Activated CD4-positive, alpha-beta T cell treated with anti-CD3 and anti-CD28 coated beads, Interleukin-2, amount 10 ng/mL, durations not matched to agents 7 days and 5 days (primary cell): Measurements from ENCODE around the gene PRPF6. TPM values are rescaled to one million over a fixed set of nuclear protein-coding genes. Genes with fewer than 3 reads are reported as not detected.
"Not testable (repeated sequence)": the region's sequence is repeated elsewhere in the genome, so short reads cannot be mapped to it uniquely, and the experiment has no call there.

Experiments used
- CTCF ChIA-PET: fragments of 350-600 bp; sonication (Branson Sonifier 250); formaldehyde crosslinking; loops from one replicate; lab custom pipeline; 2021; ENCODE audit warnings: antibody characterized with exemption; lab: Charles Lee
- POLR2A ChIA-PET: fragments of 350-600 bp; sonication (Branson Sonifier 250); formaldehyde crosslinking; loops from one replicate; lab custom pipeline; 2021; ENCODE audit warnings: antibody characterized with exemption; lab: Charles Lee
- DNase-seq: peaks from one replicate; pipeline ENCODE4 v3.0.0-alpha.2; 2020
- H3K27ac Mint-ChIP-seq: one replicate; pipeline ENCODE4 v1.8.0; 2021; ENCODE audit warnings: mild to moderate bottlenecking, moderate library complexity, mixed read lengths
- H3K27me3 Mint-ChIP-seq: one replicate; pipeline ENCODE4 v1.8.0; 2021; ENCODE audit warnings: mixed read lengths
- H3K36me3 Mint-ChIP-seq: one replicate; pipeline ENCODE4 v1.8.0; 2021; ENCODE audit warnings: low read depth, mixed read lengths
- H3K4me1 Mint-ChIP-seq: one replicate; pipeline ENCODE4 v1.8.0; 2021; ENCODE audit warnings: mixed read lengths
- H3K4me3 Mint-ChIP-seq: one replicate; pipeline ENCODE4 v1.8.0; 2021; ENCODE audit warnings: mild to moderate bottlenecking, moderate library complexity, mixed read lengths
- H3K9me3 Mint-ChIP-seq: one replicate; pipeline ENCODE4 v1.8.0; 2021; ENCODE audit warnings: mixed read lengths
- total RNA-seq, 2 experiments: library from RNA; stranded (reverse); gene quantifications; one replicate each; pipeline ENCODE4 v1.2.3, GENCODE V29; 2021

PRPF6 gene
- total RNA-seq, 2 experiments from 2014 or later = 67.1 to 70.8 TPM

DNA sequence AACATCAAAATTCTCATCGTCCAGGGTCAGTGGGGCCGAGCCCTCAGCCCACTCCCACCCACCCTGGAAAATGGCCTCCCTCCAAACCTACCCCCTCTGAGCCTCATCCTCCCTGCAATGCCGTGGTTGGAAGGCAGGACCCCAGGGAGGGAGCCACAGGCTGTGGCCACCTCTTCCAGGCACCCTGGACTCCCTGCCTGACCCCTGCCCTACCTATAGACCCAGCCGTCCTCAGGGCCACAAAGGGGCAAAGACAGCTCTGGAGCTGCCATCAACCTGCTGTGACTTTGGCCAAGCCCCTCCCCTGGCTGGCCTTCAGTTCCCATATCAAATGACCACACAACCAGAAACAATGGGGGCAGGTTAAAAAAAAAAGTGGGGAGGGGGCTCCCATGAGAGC lies 22.5 kb upstream of the PRPF6 start:
- Mint-ChIP-seq H3K4me1 (peaks cover 33% of the 10 kb centered on the region), H3K9me3 (no peaks in the 10 kb centered on the region), H3K4me3 (no peak overlapping the region), H3K27me3 (no peaks in the 10 kb centered on the region), H3K27ac (peak overlapping the region; percentile 76), H3K36me3 (peaks cover 8% of the 10 kb centered on the region)
- ChIA-PET CTCF (interaction anchor here (0.6 kb wide), 1 partner anchor 80 kb away, joined by 3 read pairs; no protein-coding TSS in a partner anchor), POLR2A (no interaction called here)
- DNase-seq = no peak

GRCh38 chr20:63958964-63959698 lies 21.8 kb upstream of the PRPF6 start:
- Mint-ChIP-seq H3K36me3 (peaks cover 7% of the 10 kb centered on the region), H3K27me3 (no peaks in the 10 kb centered on the region), H3K27ac (no peak overlapping the region), H3K4me3 (no peak overlapping the region), H3K9me3 (no peaks in the 10 kb centered on the region), H3K4me1 (peaks cover 27% of the 10 kb centered on the region)
- ChIA-PET CTCF (interaction anchor here (0.6 kb wide), 1 partner anchor 80 kb away, joined by 3 read pairs; no protein-coding TSS in a partner anchor), POLR2A (no interaction called here)
- DNase-seq = no peak

GRCh38 chr20:63959699-63960075 lies 21.2 kb upstream of the PRPF6 start:
- H3K36me3 Mint-ChIP-seq = peaks cover 5% of the 10 kb centered on the region
- ChIA-PET POLR2A (no interaction called here), CTCF (no interaction called here)
- DNase-seq = no peak
- no peaks in the 10 kb centered on the region for H3K27me3 Mint-ChIP-seq
- H3K4me1 Mint-ChIP-seq = peaks cover 21% of the 10 kb centered on the region
- no peaks in the 10 kb centered on the region for H3K9me3 Mint-ChIP-seq
- no peak overlapping the region for H3K4me3 Mint-ChIP-seq
- H3K27ac Mint-ChIP-seq = peak overlapping the region; percentile 13

- H3K9me3 Mint-ChIP-seq, H3K27ac Mint-ChIP-seq, POLR2A ChIA-PET, H3K4me3 Mint-ChIP-seq, CTCF ChIA-PET, H3K27me3 Mint-ChIP-seq, DNase-seq, H3K36me3 Mint-ChIP-seq: not testable (repeated sequence)
- peaks cover 15% of the 10 kb centered on the region for H3K4me1 Mint-ChIP-seq
Observed at GRCh38 chr20:63960654-63961621, 20.0 kb upstream of the PRPF6 start.

DNA sequence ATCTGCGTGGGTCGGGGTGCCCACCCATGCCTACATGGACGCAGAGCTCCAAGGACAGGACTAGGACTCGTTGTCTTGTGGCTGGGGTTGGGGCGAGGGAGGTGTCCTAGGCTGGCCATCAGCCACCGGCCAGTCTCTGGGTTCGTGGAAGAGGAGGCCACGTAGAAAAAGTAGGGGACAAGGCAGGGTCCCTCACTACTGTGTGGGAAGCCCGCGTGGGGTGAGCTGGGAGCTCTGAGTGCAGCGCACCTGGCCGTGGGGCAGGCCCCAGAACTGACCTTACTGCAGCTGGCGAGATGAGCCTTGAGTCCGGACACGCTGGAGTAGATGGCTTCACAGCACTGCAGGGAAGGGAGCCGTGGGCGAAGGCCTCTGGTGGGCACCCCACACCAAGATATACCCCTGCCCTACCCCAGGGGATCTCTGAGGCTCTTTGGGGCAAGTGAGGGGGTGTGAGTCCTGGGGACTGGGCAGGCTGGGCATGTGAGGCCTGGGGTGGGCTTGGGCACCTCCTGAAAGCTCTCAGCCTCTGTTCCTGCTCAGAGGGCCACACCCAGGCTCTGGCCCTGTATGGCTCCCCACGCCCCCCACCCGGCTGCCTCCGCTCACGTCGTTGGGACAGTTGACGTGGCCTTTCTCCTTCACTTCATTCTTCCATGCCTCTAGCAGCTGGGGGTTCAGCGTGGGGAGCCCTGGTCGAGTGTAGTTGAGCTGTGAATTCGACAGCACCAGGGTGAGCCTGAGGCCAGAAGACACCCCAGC lies 19.1 kb upstream of the PRPF6 start:
- CTCF ChIA-PET = interaction anchor here (0.8 kb wide), 1 partner anchor 12 kb away, joined by 3 read pairs; no protein-coding TSS in a partner anchor
- H3K27ac Mint-ChIP-seq = no peak overlapping the region
- no peak for DNase-seq
- no peak overlapping the region for H3K4me3 Mint-ChIP-seq
- peaks cover 15% of the 10 kb centered on the region for H3K4me1 Mint-ChIP-seq
- peaks cover 6% of the 10 kb centered on the region for H3K36me3 Mint-ChIP-seq
- H3K9me3 Mint-ChIP-seq = no peaks in the 10 kb centered on the region
- POLR2A ChIA-PET = no interaction called here
- H3K27me3 Mint-ChIP-seq = no peaks in the 10 kb centered on the region

- H3K4me3 Mint-ChIP-seq = no peak overlapping the region
- H3K27ac Mint-ChIP-seq = no peak overlapping the region
- H3K36me3 Mint-ChIP-seq = peaks cover 6% of the 10 kb centered on the region
- CTCF ChIA-PET = interaction anchor here (0.5 to 0.8 kb wide), 2 partner anchors 11 to 410 kb away, joined by 3 to 4 read pairs; no protein-coding TSS in a partner anchor
- no peak for DNase-seq
- peaks cover 7% of the 10 kb centered on the region for H3K4me1 Mint-ChIP-seq
- H3K27me3 Mint-ChIP-seq = no peaks in the 10 kb centered on the region
- POLR2A ChIA-PET = no interaction called here
- no peaks in the 10 kb centered on the region for H3K9me3 Mint-ChIP-seq
Observed at GRCh38 chr20:63962426-63963347, 18.2 kb upstream of the PRPF6 start.

DNA sequence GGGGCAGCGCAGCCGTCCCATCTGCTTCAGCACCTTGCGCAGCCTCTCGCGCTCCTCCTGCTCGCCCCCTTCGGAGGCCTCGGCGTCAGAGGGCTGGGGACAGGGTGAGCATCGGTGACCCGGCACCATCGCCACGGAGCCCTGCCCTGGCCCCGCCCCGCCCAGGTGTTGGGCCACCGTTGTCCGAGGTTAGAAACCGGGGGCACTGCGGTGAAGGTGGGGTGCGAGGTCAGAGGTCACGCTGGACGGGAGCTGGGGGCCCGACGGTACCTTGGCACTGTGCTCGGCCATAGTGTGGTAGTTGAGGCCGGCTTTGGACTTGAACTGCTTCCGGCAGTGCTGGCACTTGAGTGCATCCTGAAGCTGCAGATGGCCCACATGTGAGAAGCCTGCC lies 17.6 kb upstream of the PRPF6 start:
- no peak for DNase-seq
- Mint-ChIP-seq H3K36me3 (peaks cover 6% of the 10 kb centered on the region), H3K4me3 (no peak overlapping the region), H3K27ac (no peak overlapping the region), H3K4me1 (peaks cover 7% of the 10 kb centered on the region), H3K9me3 (no peaks in the 10 kb centered on the region), H3K27me3 (no peaks in the 10 kb centered on the region)
- CTCF ChIA-PET = interaction anchor here (1.0 kb wide), 2 partner anchors 10 to 17 kb away, joined by 3 to 4 read pairs; partner anchors contain the start of gene PRPF6
- POLR2A ChIA-PET = no interaction called here

DNA sequence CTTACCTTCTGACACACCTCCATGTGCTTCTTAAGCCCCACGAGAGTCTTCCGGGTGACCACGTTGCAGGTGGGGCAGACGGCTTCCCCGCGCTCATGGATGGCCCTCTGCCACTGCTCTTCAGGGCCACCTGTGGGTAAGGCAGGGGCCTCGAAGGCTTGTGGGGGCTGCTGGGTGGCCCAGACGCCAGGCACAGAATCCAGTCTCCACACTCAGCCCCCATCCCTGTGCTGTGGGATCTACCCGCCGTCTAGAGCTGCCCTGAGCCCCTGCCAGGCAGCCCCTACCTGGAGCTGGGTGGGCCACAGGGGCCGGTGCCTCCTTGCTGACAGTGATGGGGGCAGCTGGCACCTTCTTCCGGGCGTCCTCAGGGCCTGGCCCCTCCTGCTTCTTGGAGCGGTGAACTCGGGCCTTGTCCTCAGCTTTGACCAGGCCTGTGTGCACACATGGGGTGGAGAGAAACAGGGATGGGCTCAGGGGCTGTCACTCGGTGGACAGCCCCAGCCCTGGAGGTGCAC lies 17.1 kb upstream of the PRPF6 start:
- peaks cover 10% of the 10 kb centered on the region for H3K4me1 Mint-ChIP-seq
- H3K27ac Mint-ChIP-seq = peak overlapping the region; percentile 25
- H3K36me3 Mint-ChIP-seq = peaks cover 6% of the 10 kb centered on the region
- H3K9me3 Mint-ChIP-seq = no peaks in the 10 kb centered on the region
- no peak for DNase-seq
- POLR2A ChIA-PET = no interaction called here
- CTCF ChIA-PET = interaction anchor here (1.0 kb wide), 2 partner anchors 10 to 17 kb away, joined by 3 to 4 read pairs; partner anchors contain the start of gene PRPF6
- no peaks in the 10 kb centered on the region for H3K27me3 Mint-ChIP-seq
- H3K4me3 Mint-ChIP-seq = no peak overlapping the region

DNA sequence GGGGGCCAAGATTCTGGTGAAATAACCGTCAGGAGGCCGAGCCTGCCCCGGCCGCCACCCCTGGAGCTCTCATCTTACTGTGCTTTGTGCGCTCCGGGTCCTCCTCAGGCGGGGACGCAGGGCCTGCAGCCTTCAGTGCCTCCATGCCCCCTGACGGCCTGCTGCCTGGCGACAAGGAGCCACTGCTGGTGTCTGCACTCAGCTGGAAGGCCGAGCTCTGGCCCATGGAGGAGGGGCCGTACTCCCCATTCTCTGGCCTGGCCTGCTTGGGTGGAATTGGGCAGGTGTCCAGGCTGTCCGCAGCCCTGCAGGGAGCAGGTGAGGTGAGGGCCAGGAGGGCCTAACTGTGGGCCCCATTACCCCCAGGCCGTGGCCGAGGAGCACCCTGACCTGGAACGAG lies 16.5 kb upstream of the PRPF6 start:
- H3K4me1 Mint-ChIP-seq = peaks cover 12% of the 10 kb centered on the region
- no peak for DNase-seq
- CTCF ChIA-PET = interaction anchor here (1.0 kb wide), 2 partner anchors 9 to 16 kb away, joined by 3 to 4 read pairs; partner anchors contain the start of gene PRPF6

GRCh38 chr20:63966172-63966943 lies 14.6 kb upstream of the PRPF6 start:
- DNase-seq = no peak
- H3K27ac Mint-ChIP-seq = no peak overlapping the region
- H3K9me3 Mint-ChIP-seq = no peaks in the 10 kb centered on the region
- H3K4me1 Mint-ChIP-seq = peaks cover 18% of the 10 kb centered on the region
- CTCF ChIA-PET = interaction anchor here (0.8 to 2.0 kb wide), 3 partner anchors 14 to 428 kb away, joined by 3 to 6 read pairs (median 3); partner anchors contain the start of gene PTK6
- H3K27me3 Mint-ChIP-seq = peaks cover 2% of the 10 kb centered on the region
- POLR2A ChIA-PET = no interaction called here
- H3K36me3 Mint-ChIP-seq = peaks cover 6% of the 10 kb centered on the region
- no peak overlapping the region for H3K4me3 Mint-ChIP-seq

More for the DNA sequence above, 16.5 kb upstream of the PRPF6 start:
- H3K27me3 Mint-ChIP-seq = no peaks in the 10 kb centered on the region
- no peak overlapping the region for H3K4me3 Mint-ChIP-seq
- H3K9me3 Mint-ChIP-seq = no peaks in the 10 kb centered on the region
- POLR2A ChIA-PET = no interaction called here
- H3K27ac Mint-ChIP-seq = no peak overlapping the region
- peaks cover 6% of the 10 kb centered on the region for H3K36me3 Mint-ChIP-seq

DNA sequence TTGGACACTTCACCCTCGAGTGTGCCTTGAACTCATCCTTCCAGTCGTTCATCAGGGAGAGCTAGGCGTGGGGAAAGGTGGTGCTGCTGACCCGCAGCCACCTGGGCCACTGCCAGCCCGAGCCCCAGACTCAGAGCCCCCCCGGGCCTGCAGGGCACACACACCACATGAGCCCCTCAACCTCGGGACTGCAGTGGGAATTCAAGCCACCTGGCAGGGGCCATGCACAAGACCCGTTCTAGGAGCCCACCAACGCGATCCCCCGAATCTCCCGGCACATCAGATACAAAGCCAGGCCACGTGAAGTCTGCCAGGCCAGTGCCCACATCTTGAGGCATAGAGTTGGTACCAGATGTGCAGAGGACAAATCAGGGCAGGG lies 14.0 kb upstream of the PRPF6 start:
- no peak overlapping the region for H3K27ac Mint-ChIP-seq
- DNase-seq = no peak
- POLR2A ChIA-PET = no interaction called here
- H3K36me3 Mint-ChIP-seq = peaks cover 4% of the 10 kb centered on the region
- CTCF ChIA-PET = interaction anchor here (0.8 to 2.0 kb wide), 3 partner anchors 13 to 429 kb away, joined by 3 to 6 read pairs (median 3); partner anchors contain the start of gene PTK6
- peaks cover 18% of the 10 kb centered on the region for H3K4me1 Mint-ChIP-seq
- no peak overlapping the region for H3K4me3 Mint-ChIP-seq
- H3K27me3 Mint-ChIP-seq = peaks cover 2% of the 10 kb centered on the region
- no peaks in the 10 kb centered on the region for H3K9me3 Mint-ChIP-seq
